ENCODE results near the gene NDC1. TPM values are rescaled to one million over a fixed set of nuclear protein-coding genes. Genes with fewer than 3 reads are reported as not detected.

Gene NDC1
- total and polyA plus RNA-seq, 2 of the 4 experiments (the other 2 are of a cell fraction) = 11.8 to 33.9 TPM

DNA sequence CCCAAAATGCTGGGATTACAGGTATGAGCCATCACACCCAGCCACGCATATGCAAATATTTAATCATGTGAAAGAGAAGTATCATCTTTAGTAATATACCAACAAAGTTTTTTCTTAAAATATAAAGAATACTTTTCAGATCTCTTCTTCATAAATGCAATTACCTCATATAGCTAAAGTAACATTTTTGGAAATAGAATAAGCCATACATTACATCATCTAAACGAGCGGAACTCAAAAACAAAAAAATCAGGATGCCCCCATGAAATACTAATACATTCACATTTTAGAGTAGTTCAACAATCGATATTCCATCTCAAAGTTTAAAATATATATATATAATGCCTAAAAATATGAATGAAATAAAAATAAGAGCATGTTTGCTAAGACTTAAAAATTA, 4.7 kb downstream of the NDC1 start:
- Histone ChIP-seq H3K18ac (ENCODE audit: low read depth, low read length) (no peak overlapping the region), H4K8ac (ENCODE audit: low read depth in 2 of 2, low read length in 2 of 2) (no peak overlapping the region), H3K79me1 (ENCODE audit: low read depth in 1 of 2, low read length in 2 of 2) (peaks cover 19 to 43% of the 10 kb centered on the region in 2 experiments), H3K36me3 (ENCODE audit: control insufficient read depth, insufficient read depth, low read length) (no peaks in the 10 kb centered on the region), H3K9ac (ENCODE audit: low read depth, low read length) (no peak overlapping the region), H2AFZ (replicated peaks; ENCODE audit: low read length, poor library complexity) (no peak overlapping the region), H3K27ac (ENCODE audit: insufficient read depth, low read length) (no peak overlapping the region), H3K23ac (ENCODE audit: low read depth, low read length) (no peak overlapping the region), H3K4me3 (ENCODE audit: insufficient read depth, low read depth, low read length) (no peak overlapping the region), H3K27me3 (ENCODE audit: control insufficient read depth, insufficient read depth, low read length) (no peaks in the 10 kb centered on the region), H2BK120ac (ENCODE audit: low read depth, low read length) (no peak overlapping the region), H3K9me3 (ENCODE audit: control insufficient read depth, insufficient read depth, low read length) (no peaks in the 10 kb centered on the region), H3K4ac (ENCODE audit: low read depth, low read length) (no peak overlapping the region), H4K20me1 (ENCODE audit: insufficient read depth, low read length) (no peaks in the 10 kb centered on the region), H3K14ac (replicated peaks; ENCODE audit: low read depth, low read length) (no peak overlapping the region), H4K91ac (ENCODE audit: insufficient read depth, low read depth, low read length) (no peak overlapping the region), H3K4me2 (ENCODE audit: low read depth, low read length) (no peak overlapping the region), H2BK15ac (ENCODE audit: low read depth, low read length) (no peak overlapping the region), H4K5ac (ENCODE audit: low read depth, low read length) (no peak overlapping the region), H3K9me1 (ENCODE audit: insufficient read depth, low read length) (peaks cover 7% of the 10 kb centered on the region), H2BK5ac (ENCODE audit: low read depth, low read length, poor library complexity, severe bottlenecking) (no peak overlapping the region), H2AK5ac (ENCODE audit: low read depth, low read length) (no peak overlapping the region), H2AK9ac (replicated peaks; ENCODE audit: low read depth, low read length, poor library complexity) (no peak overlapping the region), H2BK20ac (ENCODE audit: low read depth, low read length) (no peak overlapping the region), H3K4me1 (ENCODE audit: control insufficient read depth, insufficient read depth, low read length) (peaks cover 7% of the 10 kb centered on the region), H3K56ac (ENCODE audit: extremely low read depth, insufficient read depth, low read length) (no peak overlapping the region)
- WGBS, 2 experiments (ENCODE audit: extremely low coverage in 2 of 2, insufficient read length in 1 of 2) = no CpG with 5 or more reads among the region's 4 CpGs
- TF ChIP-seq MAZ (IDR thresholded peaks at IDR 0.05; ENCODE audit: borderline replicate concordance, low read depth, low read length) = no peak
- no peak for TF ChIP-seq MAFK (IDR thresholded peaks at IDR 0.05; ENCODE audit: low read depth, low read length)
- TF ChIP-seq RFX5 (IDR thresholded peaks at IDR 0.05; ENCODE audit: low read depth, low read length) = no peak
- TF ChIP-seq SMC3 (IDR thresholded peaks at IDR 0.05; ENCODE audit: low read depth, low read length) = no peak
- no peak for TF ChIP-seq CHD1 (IDR thresholded peaks at IDR 0.05; ENCODE audit: low read depth, low read length)
- TF ChIP-seq, protein P1, sequence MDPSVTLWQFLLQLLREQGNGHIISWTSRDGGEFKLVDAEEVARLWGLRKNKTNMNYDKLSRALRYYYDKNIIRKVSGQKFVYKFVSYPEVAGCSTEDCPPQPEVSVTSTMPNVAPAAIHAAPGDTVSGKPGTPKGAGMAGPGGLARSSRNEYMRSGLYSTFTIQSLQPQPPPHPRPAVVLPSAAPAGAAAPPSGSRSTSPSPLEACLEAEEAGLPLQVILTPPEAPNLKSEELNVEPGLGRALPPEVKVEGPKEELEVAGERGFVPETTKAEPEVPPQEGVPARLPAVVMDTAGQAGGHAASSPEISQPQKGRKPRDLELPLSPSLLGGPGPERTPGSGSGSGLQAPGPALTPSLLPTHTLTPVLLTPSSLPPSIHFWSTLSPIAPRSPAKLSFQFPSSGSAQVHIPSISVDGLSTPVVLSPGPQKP (IDR thresholded peaks at IDR 0.05; ENCODE audit: borderline replicate concordance, low read depth, low read length) = no peak
- no peak for TF ChIP-seq BHLHE40 (IDR thresholded peaks at IDR 0.05; ENCODE audit: low read depth, low read length)
- no peak for TF ChIP-seq RCOR1 (IDR thresholded peaks at IDR 0.05; ENCODE audit: insufficient replicate concordance, low read length)
- in situ Hi-C loops (cut with MboI; ENCODE audit: low sequenced_read_pairs) (no loop called here), intact Hi-C loops (cut with micrococcal nuclease) (no loop called here), dilution Hi-C loops (cut with HindIII; ENCODE audit: low sequenced_read_pairs, unreplicated experiment) (no loop called here)
- BruUV-seq (replicated peaks) = no TSS peak
- DNase-seq (no peak), ATAC-seq (ENCODE audit: low read depth) (no peak)
- ChIA-PET POLR2A (ENCODE audit: unreplicated experiment) (no interaction called here), CTCF (interaction anchor here (1.6 kb wide), 1 partner anchor 213 kb away, joined by 3 read pairs; no protein-coding TSS in a partner anchor)

Data from IMR-90 (cell line).